H1 (cell line): ENCODE data around the gene CDK5RAP2. TPM values are rescaled to one million over a fixed set of nuclear protein-coding genes. Genes with fewer than 3 reads are reported as not detected.

ENCODE experiments used
- POU5F1 ChIP-seq: IDR thresholded peaks from 2 replicates; pipeline ENCODE4 v1.6.1; 2011; ENCODE audit warnings: low read depth, mild to moderate bottlenecking, low read length, moderate library complexity
- polyA plus RNA-seq, 7 experiments: library from polyadenylated mRNA; depleted of rRNA in 3 of 7; stranded (reverse) in 5 of 7; unstranded in 2 of 7; fragments of >200 nt in 5 of 7; fragments of 200-250 nt in 2 of 7; gene quantifications; 1 replicate in 5 of 7; 2 replicates in 1 of 7; 4 replicates in 1 of 7; pipeline versions ENCODE4 v1.2.1 to v1.2.3, GENCODE V29; 2011 to 2013; ENCODE audit warnings: missing spikeins in 2 of 7, mixed read lengths in 2 of 7
- total RNA-seq: library from RNA; stranded (reverse); fragmentation: NEBNext Ultra II Directional; extraction: Animal tissue kit (Norgen Biotek cat#: 25700); gene quantifications from 2 replicates; pipeline ENCODE4 v1.2.1, GENCODE V29; 2021

The CDK5RAP2 gene
- total and polyA plus RNA-seq, 2 of the 8 experiments (the other 6 are each of a cell fraction or from before 2014, with no cell fraction given), result 19.8 to 49.4 TPM

GRCh38 chr9:120416781-120417427 is 163.1 kb downstream of the CDK5RAP2 start (continued):
- no peak for TF ChIP-seq POU5F1
